Left lobe of liver (tissue), 2 donors: Measurements from ENCODE around the gene SERGEF. TPM values are rescaled to one million over a fixed set of nuclear protein-coding genes. Genes with fewer than 3 reads are reported as not detected.
A peak's percentile ranks its signal among the peaks of the same experiment; 100 is the strongest.

Source experiments
- ATAC-seq: fragments of 200-7000 bp; cut with Tn5 transposase; one replicate; pipeline ENCODE4 v1.9.1; 2020; ENCODE audit warnings: mild to moderate bottlenecking, moderate library complexity
- DNase-seq: peaks from one replicate; pipeline ENCODE4 v3.0.0-alpha.2; 2020; ENCODE audit warnings: low spot score
- total RNA-seq: library from RNA; stranded (reverse); gene quantifications from one replicate; pipeline ENCODE4 v1.2.1, GENCODE V29; 2021
- donor health status: DM: no; HTN: no; CAD: no; lungs with moderate emphysema.
- donor health status: DM: no; HTN: yes; CAD: no.

Gene SERGEF
- total RNA-seq, 1 donor from 2014 or later: 13.7 TPM

- ATAC-seq (no peak), DNase-seq (no peak)
These were observed 237.9 kb downstream of the SERGEF start for GRCh38 chr11:17775035-17775348.

- ATAC-seq (no peak), DNase-seq (no peak)
These were observed 238.4 kb downstream of the SERGEF start for GRCh38 chr11:17774232-17775034.

GRCh38 chr11:17773674-17774073 is 239.2 kb downstream of the SERGEF start:
- ATAC-seq (no peak), DNase-seq (no peak)

GRCh38 chr11:17772704-17773600 is 239.9 kb downstream of the SERGEF start:
- DNase-seq (no peak), ATAC-seq (no peak)

GRCh38 chr11:17771841-17772401 is 240.9 kb downstream of the SERGEF start:
- DNase-seq (no peak), ATAC-seq (no peak)

GRCh38 chr11:17771415-17771814 is 241.4 kb downstream of the SERGEF start:
- ATAC-seq: no peak
- DNase-seq: no peak

- ATAC-seq (no peak), DNase-seq (no peak)
These were observed 241.9 kb downstream of the SERGEF start for GRCh38 chr11:17770917-17771316.

- DNase-seq (peak; percentile 97), ATAC-seq (peak; percentile 93)
These were observed 242.7 kb downstream of the SERGEF start for GRCh38 chr11:17770048-17770652.

GRCh38 chr11:17769218-17769617 is 243.6 kb downstream of the SERGEF start:
- DNase-seq (no peak), ATAC-seq (no peak)

GRCh38 chr11:17768547-17768946 is 244.3 kb downstream of the SERGEF start:
- DNase-seq (no peak), ATAC-seq (no peak)

GRCh38 chr11:17767914-17768313 is 244.9 kb downstream of the SERGEF start:
- DNase-seq (no peak), ATAC-seq (no peak)

- DNase-seq (no peak), ATAC-seq (no peak)
These were observed 245.5 kb downstream of the SERGEF start for GRCh38 chr11:17767301-17767885.

- DNase-seq: no peak
- no peak for ATAC-seq
These were observed 246.3 kb downstream of the SERGEF start for GRCh38 chr11:17766590-17766989.

GRCh38 chr11:17766073-17766359 is 246.8 kb downstream of the SERGEF start:
- ATAC-seq (no peak), DNase-seq (no peak)

- no peak for DNase-seq
These were observed 247.3 kb downstream of the SERGEF start for GRCh38 chr11:17765356-17766072.

GRCh38 chr11:17764446-17765218 is 248.2 kb downstream of the SERGEF start:
- DNase-seq: no peak
- ATAC-seq: no peak

More at GRCh38 chr11:17765356-17766072, 247.3 kb downstream of the SERGEF start:
- no peak for ATAC-seq

GRCh38 chr11:17763703-17764102 is 249.1 kb downstream of the SERGEF start:
- DNase-seq: no peak
- ATAC-seq: no peak

GRCh38 chr11:17763244-17763643 is 249.6 kb downstream of the SERGEF start:
- DNase-seq: no peak
- no peak for ATAC-seq

GRCh38 chr11:17762309-17762974 is 250.4 kb downstream of the SERGEF start:
- no peak for DNase-seq
- no peak for ATAC-seq
